Esophagus squamous epithelium (tissue), 4 donors: ENCODE measurements around the gene MROH2B.

Source experiments
- POLR2A ChIP-seq, 4 donors: fragments of 450-650 bp; IDR thresholded peaks; one replicate each; pipeline ENCODE4 v1.6.1; 2017; ENCODE audit warnings: antibody characterized with exemption in 4 of 4, mild to moderate bottlenecking in 4 of 4, moderate library complexity in 3 of 4
- TF ChIP-seq, protein P1 (sequence below), 6 experiments: fragments of 450-650 bp in 4 of 6; fragments of 200-600 bp in 2 of 6; sonication (generic) in 2 of 6; IDR thresholded peaks; one replicate each; pipeline ENCODE4 v1.5.1; 2016 to 2019; ENCODE audit warnings: antibody characterized with exemption in 6 of 6, mild to moderate bottlenecking in 4 of 6, moderate library complexity in 4 of 6

DNA sequence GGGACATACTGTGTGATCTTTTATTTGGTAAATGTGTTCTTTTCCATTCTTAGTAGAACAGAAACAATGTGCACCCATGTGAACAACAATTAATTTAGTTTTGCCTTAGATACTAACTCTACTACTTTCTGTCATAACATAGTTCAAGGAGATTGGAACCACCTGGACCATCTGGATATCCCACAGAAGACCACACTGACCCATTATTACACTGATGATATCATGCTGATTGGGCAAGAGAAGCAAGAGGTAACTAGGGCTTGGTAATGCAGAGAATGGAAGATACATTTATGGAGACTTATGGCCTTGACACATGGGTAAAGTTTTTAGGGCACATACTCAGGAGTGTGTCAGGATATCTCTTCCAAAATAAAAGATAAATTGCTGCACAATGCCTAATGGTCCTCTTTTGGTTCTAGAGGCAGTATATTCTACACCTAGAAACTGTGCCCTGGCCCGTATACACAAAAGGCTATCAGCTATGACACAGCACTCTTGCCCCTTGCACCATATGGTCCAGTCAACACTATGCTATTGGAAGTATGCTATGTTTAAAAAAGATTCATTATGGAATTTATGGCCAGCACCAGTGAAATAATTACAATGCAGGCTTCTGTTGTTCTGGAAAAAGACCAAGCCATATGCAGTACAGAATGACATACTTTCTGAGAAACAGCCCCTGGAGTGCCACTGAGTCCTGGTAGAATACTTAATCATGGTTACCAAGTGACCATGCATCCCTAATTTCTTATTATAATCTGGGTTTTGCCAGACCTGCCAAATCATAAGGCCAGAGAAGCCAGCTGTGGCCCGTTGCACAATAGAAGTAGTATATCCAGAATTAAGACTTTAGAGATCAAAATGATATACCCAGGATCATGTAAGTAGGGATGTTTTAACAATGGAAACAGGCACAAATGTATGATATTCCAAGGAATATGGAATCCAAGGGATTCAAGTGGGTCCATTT, 41.6 kb upstream of the MROH2B start:
- TF ChIP-seq, protein P1, sequence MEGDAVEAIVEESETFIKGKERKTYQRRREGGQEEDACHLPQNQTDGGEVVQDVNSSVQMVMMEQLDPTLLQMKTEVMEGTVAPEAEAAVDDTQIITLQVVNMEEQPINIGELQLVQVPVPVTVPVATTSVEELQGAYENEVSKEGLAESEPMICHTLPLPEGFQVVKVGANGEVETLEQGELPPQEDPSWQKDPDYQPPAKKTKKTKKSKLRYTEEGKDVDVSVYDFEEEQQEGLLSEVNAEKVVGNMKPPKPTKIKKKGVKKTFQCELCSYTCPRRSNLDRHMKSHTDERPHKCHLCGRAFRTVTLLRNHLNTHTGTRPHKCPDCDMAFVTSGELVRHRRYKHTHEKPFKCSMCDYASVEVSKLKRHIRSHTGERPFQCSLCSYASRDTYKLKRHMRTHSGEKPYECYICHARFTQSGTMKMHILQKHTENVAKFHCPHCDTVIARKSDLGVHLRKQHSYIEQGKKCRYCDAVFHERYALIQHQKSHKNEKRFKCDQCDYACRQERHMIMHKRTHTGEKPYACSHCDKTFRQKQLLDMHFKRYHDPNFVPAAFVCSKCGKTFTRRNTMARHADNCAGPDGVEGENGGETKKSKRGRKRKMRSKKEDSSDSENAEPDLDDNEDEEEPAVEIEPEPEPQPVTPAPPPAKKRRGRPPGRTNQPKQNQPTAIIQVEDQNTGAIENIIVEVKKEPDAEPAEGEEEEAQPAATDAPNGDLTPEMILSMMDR (IDR thresholded peaks at IDR 0.05): no peak
- no peak for TF ChIP-seq POLR2A (IDR thresholded peaks at IDR 0.05)
